ENCODE data around the gene STAG1.
A peak's percentile ranks its signal among the peaks of the same experiment; 100 is the strongest.
"Not testable (repeated sequence)": the region's sequence is repeated elsewhere in the genome, so short reads cannot be mapped to it uniquely, and the experiment has no call there.

STAG1 gene

GRCh38 chr3:136703429-136703828 lies 48.7 kb downstream of the STAG1 start:
- no peak for DNase-seq (ENCODE audit: low read depth)

- no peak for DNase-seq (ENCODE audit: low read depth)
Observed at GRCh38 chr3:136699271-136699828, 52.8 kb downstream of the STAG1 start.

- DNase-seq (ENCODE audit: low read depth): no peak
Observed at GRCh38 chr3:136698361-136698760, 53.8 kb downstream of the STAG1 start.

GRCh38 chr3:136696797-136697196 lies 55.4 kb downstream of the STAG1 start:
- DNase-seq (ENCODE audit: low read depth): no peak

DNA sequence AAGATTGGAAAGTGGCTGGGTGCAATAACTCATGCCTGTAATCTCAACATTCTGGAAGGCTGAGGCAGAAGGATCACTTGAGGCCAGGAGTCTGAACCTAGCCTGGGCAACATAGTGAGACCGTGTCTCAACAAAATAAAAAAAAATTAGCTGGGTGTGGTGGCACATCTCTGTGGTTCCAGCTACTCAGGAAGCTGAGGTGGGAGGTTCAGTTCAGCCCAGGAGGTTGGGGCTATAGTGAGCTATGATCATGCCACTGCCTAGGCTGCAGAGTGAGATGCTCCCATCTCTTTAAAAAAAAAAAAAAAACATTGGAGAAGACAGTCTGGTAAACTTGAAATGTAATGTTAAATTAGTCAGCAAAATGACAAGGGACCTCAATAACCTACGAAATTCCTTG lies 57.9 kb downstream of the STAG1 start:
- DNase-seq (ENCODE audit: low read depth): no peak

GRCh38 chr3:136690599-136690998 lies 61.6 kb downstream of the STAG1 start:
- DNase-seq (ENCODE audit: low read depth): no peak

DNA sequence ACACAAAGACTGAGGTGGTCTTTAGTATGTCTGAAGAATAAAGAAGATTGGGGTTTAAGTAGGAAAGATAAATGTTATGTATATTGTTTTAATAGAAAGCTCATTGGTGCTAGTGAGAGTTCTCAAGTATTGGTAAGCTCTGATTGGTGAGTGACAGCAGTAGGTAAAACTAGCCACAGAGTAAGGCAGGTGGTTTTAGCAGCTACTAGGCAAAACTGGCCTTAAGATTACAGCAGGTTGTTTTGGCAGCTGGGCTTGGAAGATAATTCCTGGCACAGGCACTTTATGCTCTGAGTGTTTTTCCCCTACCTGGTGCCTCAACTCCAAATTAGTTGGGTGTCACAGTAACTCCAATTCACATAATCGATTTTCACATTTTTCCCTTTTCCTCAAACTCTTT lies 66.3 kb downstream of the STAG1 start:
- no peak for DNase-seq (ENCODE audit: low read depth)

GRCh38 chr3:136682740-136683312 lies 69.4 kb downstream of the STAG1 start:
- no peak for DNase-seq (ENCODE audit: low read depth)

GRCh38 chr3:136678981-136679380 lies 73.2 kb downstream of the STAG1 start:
- no peak for DNase-seq (ENCODE audit: low read depth)

DNA sequence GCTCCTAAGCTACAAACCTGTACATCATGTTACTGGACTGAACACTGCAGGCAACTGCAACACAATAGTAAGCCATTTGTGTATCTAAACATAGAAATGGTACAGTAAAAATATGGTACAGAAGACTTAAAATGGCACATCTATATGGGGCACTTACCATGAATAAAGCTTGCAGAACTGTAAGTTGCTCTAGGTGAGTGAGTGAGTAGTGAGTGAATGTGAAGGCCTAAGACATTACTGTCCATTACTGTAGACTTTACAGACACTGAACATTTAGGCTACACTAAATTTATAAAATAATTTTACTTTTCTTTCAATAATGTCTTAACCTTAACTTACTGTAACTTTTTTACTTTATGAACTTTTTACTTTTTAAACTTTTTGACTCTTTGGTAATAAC lies 76.2 kb downstream of the STAG1 start:
- DNase-seq (ENCODE audit: low read depth): no peak

DNA sequence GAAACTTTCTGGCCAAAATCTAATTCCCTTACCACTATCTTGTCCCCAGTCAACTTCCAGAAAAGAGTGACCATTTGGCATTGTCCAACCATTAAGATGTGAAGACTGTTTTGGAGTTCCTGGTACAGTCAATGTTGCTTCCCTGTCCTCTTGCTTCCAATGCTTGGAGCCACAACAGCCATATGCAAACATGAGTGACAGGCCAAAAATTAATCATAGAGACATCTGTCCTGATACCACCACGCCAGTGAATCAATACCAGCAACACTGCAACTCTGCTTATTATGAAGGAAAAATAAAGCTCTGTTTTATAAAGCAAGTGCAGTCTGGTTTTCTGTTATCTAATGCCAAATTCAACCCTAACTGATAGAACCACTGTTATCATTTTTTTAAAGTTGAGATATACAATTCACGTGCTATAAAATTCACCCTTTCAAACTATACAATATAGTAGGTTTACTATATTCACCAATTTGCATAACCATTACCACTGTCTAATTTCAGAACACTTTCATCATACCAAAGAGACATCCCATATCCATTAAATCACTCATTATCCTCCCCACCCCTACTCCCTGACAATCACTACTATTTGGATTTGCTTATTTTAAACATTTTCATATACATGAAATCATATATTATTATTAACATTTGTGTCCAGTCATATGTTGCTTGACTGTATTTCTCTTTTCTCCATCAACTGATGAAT lies 76.9 kb downstream of the STAG1 start:
- DNase-seq (ENCODE audit: low read depth): no peak

DNA sequence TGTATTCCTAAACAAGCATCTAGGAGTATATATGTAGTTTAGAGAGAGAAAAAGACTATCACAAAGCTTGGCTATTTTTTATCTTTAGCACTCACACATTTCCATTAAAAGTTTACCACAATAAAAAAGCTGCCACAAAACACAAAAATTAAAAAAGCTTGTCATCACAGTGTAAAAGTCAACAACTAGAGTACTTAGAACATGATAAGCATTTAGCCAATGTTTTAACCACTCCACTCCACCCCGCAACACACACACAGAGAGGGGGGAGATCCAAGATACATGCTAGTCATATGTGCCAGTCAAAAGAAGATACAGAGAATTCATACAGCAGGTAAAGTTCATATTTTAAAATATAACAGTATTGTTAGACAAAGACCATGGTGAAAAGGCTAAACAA lies 79.7 kb downstream of the STAG1 start:
- no peak for DNase-seq (ENCODE audit: low read depth)

GRCh38 chr3:136671921-136672320 lies 80.3 kb downstream of the STAG1 start:
- DNase-seq (ENCODE audit: low read depth): peak; percentile 68

DNA sequence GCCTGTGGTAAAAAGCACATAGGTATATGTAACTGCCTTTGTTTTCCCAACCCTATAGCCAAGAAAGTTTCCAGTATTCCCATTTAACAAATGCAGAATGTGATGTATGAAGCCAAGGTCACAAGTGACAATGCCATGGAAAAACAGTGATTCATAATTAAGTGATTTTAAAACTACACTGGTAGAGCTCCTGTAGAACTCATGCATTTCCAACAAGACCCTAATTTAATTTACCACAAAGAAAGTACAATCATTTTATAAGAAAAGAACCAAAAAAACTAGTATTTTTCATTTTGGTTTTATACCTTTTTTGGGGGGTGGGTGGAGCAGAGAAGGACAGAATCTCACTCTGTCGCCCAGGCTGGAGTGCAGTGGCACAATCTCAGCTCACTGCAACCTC lies 82.0 kb downstream of the STAG1 start:
- DNase-seq (ENCODE audit: low read depth): no peak

DNA sequence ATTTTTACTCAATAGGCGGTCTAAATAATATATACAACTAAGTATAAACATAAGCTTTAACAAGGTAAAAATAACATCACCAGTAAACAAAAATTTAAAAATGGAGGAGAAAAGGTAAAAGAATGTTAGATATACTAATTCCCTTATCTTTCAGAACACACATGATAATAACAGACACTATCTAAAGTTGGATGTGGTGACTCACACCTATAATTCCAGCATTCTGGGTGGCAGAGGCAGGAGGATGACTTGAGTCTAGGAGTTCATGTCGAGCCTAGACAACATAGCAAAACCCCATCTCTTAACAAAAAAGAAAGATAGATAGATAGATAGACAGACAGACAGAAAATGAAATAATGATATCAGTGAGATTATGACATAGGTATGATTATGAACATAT lies 85.1 kb downstream of the STAG1 start:
- DNase-seq (ENCODE audit: low read depth): peak; percentile 45

DNA sequence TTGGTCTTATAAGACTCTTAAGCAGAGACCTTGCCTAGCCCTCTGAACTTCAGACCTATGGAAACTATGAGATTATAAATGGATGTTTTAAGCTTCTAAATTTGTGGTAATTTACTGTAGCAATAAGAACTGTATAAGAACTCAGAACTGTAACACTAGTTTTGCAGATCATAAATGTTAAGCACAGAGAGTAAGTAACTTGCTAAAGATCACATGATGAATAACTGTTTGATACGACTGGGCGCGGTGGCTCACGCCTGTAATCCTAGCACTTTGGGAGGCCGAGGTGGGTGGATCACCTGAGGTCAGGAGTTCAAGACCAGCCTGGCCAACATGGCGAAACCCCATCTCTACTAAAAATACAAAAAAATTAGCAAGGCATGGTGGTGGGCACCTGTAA lies 85.9 kb downstream of the STAG1 start:
- DNase-seq (ENCODE audit: low read depth): not testable (repeated sequence)

DNA sequence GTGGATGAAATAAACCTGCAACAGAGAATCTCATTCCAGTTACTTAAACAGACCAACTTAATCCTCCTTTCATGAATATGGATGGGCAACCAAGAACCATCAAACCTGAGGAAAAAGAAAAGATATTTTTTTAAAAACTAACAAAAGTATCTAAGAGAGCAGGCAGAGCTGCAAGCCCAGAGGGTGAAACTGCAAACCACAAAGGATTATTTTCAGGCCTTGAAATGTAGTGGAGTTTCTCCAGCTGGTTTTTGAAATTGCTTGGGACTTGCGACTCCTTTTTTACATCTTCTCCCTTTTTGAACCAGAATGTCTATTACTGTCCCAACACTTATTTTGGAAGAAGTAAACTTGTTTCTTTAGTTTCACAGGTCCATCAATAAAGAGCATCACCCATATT lies 87.4 kb downstream of the STAG1 start:
- peak; percentile 54 for DNase-seq (ENCODE audit: low read depth)

- DNase-seq (ENCODE audit: low read depth): no peak
Observed at GRCh38 chr3:136661282-136661681, 90.9 kb downstream of the STAG1 start.

- DNase-seq (ENCODE audit: low read depth): peak; percentile 84
Observed at GRCh38 chr3:136658946-136659682, 93.1 kb downstream of the STAG1 start.

- DNase-seq (ENCODE audit: low read depth): no peak
Observed at GRCh38 chr3:136657526-136657925, 94.7 kb downstream of the STAG1 start.

DNA sequence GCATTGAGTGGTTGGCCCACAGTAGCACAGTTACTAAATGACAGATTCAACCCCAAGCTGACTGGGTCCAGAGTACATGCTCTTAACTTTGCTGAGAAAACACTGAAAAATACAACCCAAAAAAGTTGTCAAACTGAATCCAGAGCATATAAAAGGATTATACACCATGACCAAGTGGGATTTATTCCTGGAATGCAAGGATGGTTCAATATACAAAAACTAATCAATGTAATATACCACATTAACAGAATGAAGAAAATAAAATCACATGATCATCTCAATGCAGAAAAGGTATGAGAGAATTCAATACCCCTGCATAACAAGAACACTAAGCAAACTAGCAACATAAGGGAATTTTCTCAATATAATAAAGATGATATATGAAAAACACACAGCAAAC lies 98.5 kb downstream of the STAG1 start:
- DNase-seq (ENCODE audit: low read depth): no peak

DNA sequence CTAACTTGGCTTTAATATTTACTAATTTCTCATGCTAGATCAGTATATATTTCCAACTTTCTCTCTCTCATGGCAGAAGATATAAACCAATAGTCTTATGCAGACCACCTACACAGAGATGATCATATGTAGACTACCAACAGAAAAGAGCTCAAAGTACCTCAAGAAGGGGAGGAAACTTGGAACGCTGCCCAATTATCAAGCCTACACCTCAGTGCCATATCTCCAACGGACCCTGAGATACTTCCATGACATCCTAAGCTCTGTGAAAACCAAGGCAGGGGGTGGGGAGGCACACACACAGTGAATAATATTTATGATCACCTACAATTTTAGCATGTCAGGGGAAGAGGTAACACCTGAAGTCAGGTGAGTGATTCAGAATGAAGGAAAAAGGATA lies 100.6 kb downstream of the STAG1 start:
- DNase-seq (ENCODE audit: low read depth): no peak

- no peak for DNase-seq (ENCODE audit: low read depth)
Observed at GRCh38 chr3:136650461-136650860, 101.7 kb downstream of the STAG1 start.

Data from iris pigment epithelial cell (primary cell).